Measurements from ENCODE around the gene ATP6V0E1. TPM values are rescaled to one million over a fixed set of nuclear protein-coding genes. Genes with fewer than 3 reads are reported as not detected.

Gene ATP6V0E1
- total RNA-seq, 4 donors from 2014 or later = 94.0 to 163 (median 124) TPM

GRCh38 chr5:172943906-172944305 lies 39.7 kb upstream of the ATP6V0E1 start:
- 58 to 100% methylated on average over 1 to 6 of the region's 8 CpGs for WGBS, 2 donors (ENCODE audit: low coverage in 1 of 2)
- TF ChIP-seq EP300 (IDR thresholded peaks at IDR 0.05) = no peak
- TF ChIP-seq POLR2AphosphoS5 (IDR thresholded peaks at IDR 0.05) = no peak
- no peaks in the 10 kb centered on the region for H3K27me3 ChIP-seq
- peak overlapping the region in 3 of 4 donors; percentile 46 to 66 (median 55) for H3K27ac ChIP-seq
- no peaks in the 10 kb centered on the region for H3K9me3 ChIP-seq
- H3K4me1 ChIP-seq = peaks cover 0 to 36% (median 0%) of the 10 kb centered on the region in 3 donors
- H3K36me3 ChIP-seq = peaks cover 0 to 96% of the 10 kb centered on the region in 2 donors
- H3K4me3 ChIP-seq = no peak overlapping the region
- ATAC-seq = no peak

GRCh38 chr5:172944741-172945140 lies 38.8 kb upstream of the ATP6V0E1 start:
- WGBS, 2 donors (ENCODE audit: low coverage in 1 of 2) = 78 to 83% methylated on average over 4 to 5 of the region's 6 CpGs

DNA sequence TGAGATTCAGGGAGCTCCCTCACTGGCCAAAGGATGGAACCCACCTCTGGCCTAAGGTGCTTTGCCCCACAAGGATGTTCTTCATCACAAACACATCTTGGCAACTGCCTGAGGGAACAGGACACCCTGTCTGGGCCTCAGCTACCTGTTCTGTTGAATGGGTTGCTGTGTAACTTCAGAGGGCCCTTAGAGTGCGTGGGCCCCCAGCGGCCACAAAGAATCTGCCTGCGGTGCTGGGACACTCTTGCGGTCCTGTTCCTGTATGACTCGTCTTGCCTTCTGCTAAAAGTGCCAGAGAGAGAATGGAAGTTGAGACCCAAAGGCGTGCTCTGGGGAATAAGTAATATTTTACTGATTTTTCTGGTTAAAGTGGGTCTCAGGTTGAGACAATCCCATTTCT lies 38.4 kb upstream of the ATP6V0E1 start:
- 88 to 91% methylated on average over 5 to 6 of the region's 6 CpGs for WGBS, 2 donors (ENCODE audit: low coverage in 1 of 2)
- peaks cover 0 to 95% of the 10 kb centered on the region in 2 donors for H3K36me3 ChIP-seq
- TF ChIP-seq POLR2AphosphoS5 (IDR thresholded peaks at IDR 0.05) (no peak), EP300 (IDR thresholded peaks at IDR 0.05) (no peak), POLR2A (IDR thresholded peaks at IDR 0.05) (no peak)
- TF ChIP-seq, protein P1, sequence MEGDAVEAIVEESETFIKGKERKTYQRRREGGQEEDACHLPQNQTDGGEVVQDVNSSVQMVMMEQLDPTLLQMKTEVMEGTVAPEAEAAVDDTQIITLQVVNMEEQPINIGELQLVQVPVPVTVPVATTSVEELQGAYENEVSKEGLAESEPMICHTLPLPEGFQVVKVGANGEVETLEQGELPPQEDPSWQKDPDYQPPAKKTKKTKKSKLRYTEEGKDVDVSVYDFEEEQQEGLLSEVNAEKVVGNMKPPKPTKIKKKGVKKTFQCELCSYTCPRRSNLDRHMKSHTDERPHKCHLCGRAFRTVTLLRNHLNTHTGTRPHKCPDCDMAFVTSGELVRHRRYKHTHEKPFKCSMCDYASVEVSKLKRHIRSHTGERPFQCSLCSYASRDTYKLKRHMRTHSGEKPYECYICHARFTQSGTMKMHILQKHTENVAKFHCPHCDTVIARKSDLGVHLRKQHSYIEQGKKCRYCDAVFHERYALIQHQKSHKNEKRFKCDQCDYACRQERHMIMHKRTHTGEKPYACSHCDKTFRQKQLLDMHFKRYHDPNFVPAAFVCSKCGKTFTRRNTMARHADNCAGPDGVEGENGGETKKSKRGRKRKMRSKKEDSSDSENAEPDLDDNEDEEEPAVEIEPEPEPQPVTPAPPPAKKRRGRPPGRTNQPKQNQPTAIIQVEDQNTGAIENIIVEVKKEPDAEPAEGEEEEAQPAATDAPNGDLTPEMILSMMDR (IDR thresholded peaks at IDR 0.05) = no peak
- no peak overlapping the region for H3K4me3 ChIP-seq
- H3K27me3 ChIP-seq = no peaks in the 10 kb centered on the region
- peaks cover 0 to 28% (median 0%) of the 10 kb centered on the region in 3 donors for H3K4me1 ChIP-seq
- peak overlapping the region in 1 of 4 donors; percentile 55 for H3K27ac ChIP-seq
- no peaks in the 10 kb centered on the region for H3K9me3 ChIP-seq
- ATAC-seq = no peak

More at GRCh38 chr5:172944741-172945140, 38.8 kb upstream of the ATP6V0E1 start:
- Histone ChIP-seq H3K4me1 (peaks cover 0 to 28% (median 0%) of the 10 kb centered on the region in 3 donors), H3K4me3 (no peak overlapping the region), H3K27ac (peak overlapping the region in 1 of 4 donors; percentile 55), H3K36me3 (peaks cover 0 to 96% of the 10 kb centered on the region in 2 donors), H3K9me3 (no peaks in the 10 kb centered on the region), H3K27me3 (no peaks in the 10 kb centered on the region)
- ATAC-seq = no peak
- TF ChIP-seq, protein P1 (IDR thresholded peaks at IDR 0.05) = no peak
- TF ChIP-seq EP300 (IDR thresholded peaks at IDR 0.05) (no peak), POLR2A (IDR thresholded peaks at IDR 0.05) (no peak), POLR2AphosphoS5 (IDR thresholded peaks at IDR 0.05) (no peak)

- TF ChIP-seq POLR2A (IDR thresholded peaks at IDR 0.05) (no peak), POLR2AphosphoS5 (IDR thresholded peaks at IDR 0.05) (no peak)
- H3K4me3 ChIP-seq = no peak overlapping the region
- no peaks in the 10 kb centered on the region for H3K9me3 ChIP-seq
- H3K27ac ChIP-seq = no peak overlapping the region
- 77 to 84% methylated on average over 2 to 5 of the region's 7 CpGs for WGBS, 2 donors (ENCODE audit: low coverage in 1 of 2)
- peaks cover 0 to 97% of the 10 kb centered on the region in 2 donors for H3K36me3 ChIP-seq
- ATAC-seq = no peak
- no peaks in the 10 kb centered on the region for H3K27me3 ChIP-seq
- peaks cover 0 to 24% (median 0%) of the 10 kb centered on the region in 3 donors for H3K4me1 ChIP-seq
These were observed 37.4 kb upstream of the ATP6V0E1 start for GRCh38 chr5:172946146-172946545.

GRCh38 chr5:172949426-172949825 lies 34.1 kb upstream of the ATP6V0E1 start:
- H3K27ac ChIP-seq = no peak overlapping the region
- TF ChIP-seq POLR2AphosphoS5 (IDR thresholded peaks at IDR 0.05) = no peak
- TF ChIP-seq EP300 (IDR thresholded peaks at IDR 0.05) = no peak
- TF ChIP-seq, protein P1 (IDR thresholded peaks at IDR 0.05) = no peak
- TF ChIP-seq POLR2A (IDR thresholded peaks at IDR 0.05) = no peak

More at GRCh38 chr5:172949426-172949825, 34.1 kb upstream of the ATP6V0E1 start:
- WGBS, 2 donors (ENCODE audit: low coverage in 1 of 2) = 100% methylated on average over 2 of the region's 3 CpGs; no CpG with 5 or more reads in 1 of the 2 donors
- Histone ChIP-seq H3K4me1 (peaks cover 0 to 10% (median 3%) of the 10 kb centered on the region in 3 donors), H3K9me3 (no peaks in the 10 kb centered on the region), H3K27me3 (no peaks in the 10 kb centered on the region), H3K36me3 (peaks cover 0 to 75% of the 10 kb centered on the region in 2 donors), H3K4me3 (no peak overlapping the region)
- ATAC-seq = no peak

All from gastroesophageal sphincter (tissue), 4 donors.